Memory B cell (primary cell): ENCODE data around the gene TRIM16.
A peak's percentile ranks its signal among the peaks of the same experiment; 100 is the strongest.
"Not testable (repeated sequence)": the region's sequence is repeated elsewhere in the genome, so short reads cannot be mapped to it uniquely, and the experiment has no call there.

ENCODE experiments used
- ATAC-seq: fragments of 150-1000 bp; cut with Tn5 transposase; 2 replicates; pipeline ENCODE4 v1.10.0; 2021; ENCODE audit warnings: low read depth, mild to moderate bottlenecking, moderate library complexity
- DNase-seq, 2 donors: peaks; one replicate each; pipeline ENCODE4 v3.0.0; 2022; ENCODE audit warnings: low spot score in 2 of 2
- H3K27ac Mint-ChIP-seq: one replicate; pipeline ENCODE4 v1.8.0; 2022; ENCODE audit warnings: mild to moderate bottlenecking, moderate library complexity, mixed read lengths
- H3K27me3 Mint-ChIP-seq: one replicate; pipeline ENCODE4 v1.8.0; 2022; ENCODE audit warnings: mixed read lengths
- H3K36me3 Mint-ChIP-seq: one replicate; pipeline ENCODE4 v1.8.0; 2022; ENCODE audit warnings: mild to moderate bottlenecking, mixed read lengths
- H3K4me1 Mint-ChIP-seq: one replicate; pipeline ENCODE4 v1.8.0; 2022; ENCODE audit warnings: mixed read lengths
- H3K4me3 Mint-ChIP-seq: one replicate; pipeline ENCODE4 v1.8.0; 2022; ENCODE audit warnings: mild to moderate bottlenecking, moderate library complexity, mixed read lengths
- H3K9me3 Mint-ChIP-seq: one replicate; pipeline ENCODE4 v1.8.0; 2022; ENCODE audit warnings: mixed read lengths

Gene TRIM16

DNA sequence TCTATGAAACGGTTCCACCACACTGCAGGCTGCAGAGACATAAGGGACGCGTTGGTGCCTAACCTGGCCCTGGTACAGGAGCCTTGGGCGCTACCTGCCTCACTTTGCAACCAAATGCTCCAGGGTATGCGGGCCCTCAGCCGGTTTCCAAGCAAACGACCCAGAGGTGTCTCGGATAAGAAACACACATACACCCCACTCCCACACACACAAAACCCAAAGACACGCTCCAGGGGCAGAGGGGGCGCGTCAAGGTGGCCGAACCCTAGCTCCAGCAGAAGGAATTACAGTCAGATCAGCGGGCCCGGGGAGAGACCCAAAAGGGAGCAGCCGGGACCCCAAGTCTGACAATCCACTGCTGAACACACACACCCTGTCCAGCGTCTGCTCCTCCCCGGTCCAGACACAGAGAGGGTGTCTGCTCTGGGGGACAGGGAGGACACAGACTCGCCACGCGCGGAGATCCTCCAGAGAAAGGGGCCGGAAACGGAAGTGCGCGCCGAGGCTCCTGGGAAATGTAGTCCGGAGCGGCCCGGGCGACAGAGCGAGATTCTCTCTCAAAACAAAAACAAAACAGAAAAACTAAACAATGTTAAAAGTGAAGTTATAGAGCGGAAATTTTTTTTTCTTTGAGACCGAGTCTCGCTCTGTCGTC is at the start of gene TRIM16:
Gene TRIM16 (minus strand): TSS at position 488 of the 655 bp plus-strand sequence. CDS start 32,702 bp downstream, outside the sequence.
- H3K4me1 Mint-ChIP-seq, result peaks cover 12% of the 10 kb centered on the region
- ATAC-seq, result peak; percentile 97

DNA sequence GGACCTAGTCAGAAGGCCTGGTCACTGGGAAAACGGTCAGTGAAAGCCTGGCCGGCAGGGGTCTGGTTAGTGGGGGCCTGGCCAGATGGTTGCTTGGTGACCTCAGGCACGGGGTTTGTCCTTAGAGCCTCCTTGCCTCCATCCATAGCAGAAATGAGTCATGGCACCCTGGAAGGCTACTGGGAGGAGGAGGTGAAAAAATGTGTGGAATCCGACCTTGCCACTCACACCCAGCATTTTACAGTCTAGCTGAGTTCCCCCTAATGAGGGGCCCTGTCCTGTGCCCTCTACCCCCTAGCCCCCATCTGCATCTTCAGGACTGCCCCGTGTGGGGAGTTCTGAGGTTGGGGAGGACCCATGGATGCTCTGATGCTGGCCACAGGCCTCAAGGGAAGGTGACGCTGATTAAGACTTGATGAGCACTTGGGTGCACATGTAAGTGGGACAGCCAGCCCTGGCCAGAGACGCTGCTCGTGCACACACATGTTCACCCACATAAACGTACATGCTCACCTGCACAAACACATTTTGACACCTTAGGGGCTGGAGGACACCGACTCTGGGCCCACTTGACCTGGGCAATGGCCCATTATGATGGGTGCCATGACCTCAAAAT is 49.2 kb upstream of the TRIM16 start:
- H3K27me3 Mint-ChIP-seq, H3K4me1 Mint-ChIP-seq, ATAC-seq, H3K36me3 Mint-ChIP-seq, DNase-seq, H3K4me3 Mint-ChIP-seq, H3K27ac Mint-ChIP-seq, H3K9me3 Mint-ChIP-seq: not testable (repeated sequence)

More for the DNA sequence above, at the start of gene TRIM16:
- not testable (repeated sequence) for H3K27me3 Mint-ChIP-seq, H3K9me3 Mint-ChIP-seq, H3K36me3 Mint-ChIP-seq
- peak; percentile 70 to 85 for DNase-seq
- Mint-ChIP-seq H3K4me3 (peak within 1 kb of the TSS; percentile 98), H3K27ac (peak within 1 kb of the TSS; percentile 90)

DNA sequence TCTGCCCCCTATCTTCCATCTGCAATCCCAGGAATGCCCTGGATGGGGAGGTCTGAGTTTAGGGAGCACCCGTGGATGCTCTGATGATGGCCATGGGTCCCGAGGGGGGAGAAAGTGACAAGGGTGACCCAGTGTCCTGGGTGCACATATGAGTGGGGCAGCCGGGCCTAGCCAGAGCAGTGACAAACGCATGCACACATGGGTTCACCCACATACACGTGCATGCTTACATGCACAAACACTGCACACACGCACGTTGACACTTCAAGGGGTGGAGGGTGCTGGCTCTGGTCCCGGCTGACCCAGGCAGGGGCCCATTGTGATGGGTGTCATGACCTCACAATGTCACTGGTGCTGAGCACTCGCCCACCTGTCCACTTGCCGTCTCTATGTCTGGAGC is 47.8 kb upstream of the TRIM16 start, which contains the start of gene TBC1D26:
Gene TBC1D26 (plus strand): TSS at position 384 of the 400 bp plus-strand sequence. CDS start 3,066 bp downstream, outside the sequence.
- H3K27ac Mint-ChIP-seq, DNase-seq, H3K36me3 Mint-ChIP-seq, H3K27me3 Mint-ChIP-seq, H3K9me3 Mint-ChIP-seq, H3K4me3 Mint-ChIP-seq, H3K4me1 Mint-ChIP-seq, ATAC-seq: not testable (repeated sequence)

DNA sequence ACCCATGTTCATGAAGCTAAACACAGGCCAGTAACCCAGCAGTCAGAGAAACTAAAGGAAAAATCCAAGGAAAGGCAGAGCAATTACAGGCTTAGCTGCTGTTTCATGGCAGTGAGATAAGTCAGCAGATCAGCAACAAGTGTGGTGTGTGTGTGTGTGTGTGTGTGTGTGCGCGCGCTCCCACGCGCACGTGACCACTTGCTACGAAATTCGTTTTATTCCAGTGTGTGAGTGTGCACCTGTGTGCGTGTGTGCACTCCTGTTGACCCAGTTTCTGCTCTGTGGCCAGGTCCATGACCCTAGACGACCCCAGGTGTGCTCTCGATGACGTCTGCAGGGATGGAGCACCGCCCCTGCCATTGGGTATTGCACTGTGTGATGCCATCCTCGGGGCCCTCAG is 46.4 kb upstream of the TRIM16 start:
- H3K4me3 Mint-ChIP-seq, H3K27ac Mint-ChIP-seq, DNase-seq, H3K36me3 Mint-ChIP-seq, H3K4me1 Mint-ChIP-seq, H3K9me3 Mint-ChIP-seq, ATAC-seq, H3K27me3 Mint-ChIP-seq: not testable (repeated sequence)

DNA sequence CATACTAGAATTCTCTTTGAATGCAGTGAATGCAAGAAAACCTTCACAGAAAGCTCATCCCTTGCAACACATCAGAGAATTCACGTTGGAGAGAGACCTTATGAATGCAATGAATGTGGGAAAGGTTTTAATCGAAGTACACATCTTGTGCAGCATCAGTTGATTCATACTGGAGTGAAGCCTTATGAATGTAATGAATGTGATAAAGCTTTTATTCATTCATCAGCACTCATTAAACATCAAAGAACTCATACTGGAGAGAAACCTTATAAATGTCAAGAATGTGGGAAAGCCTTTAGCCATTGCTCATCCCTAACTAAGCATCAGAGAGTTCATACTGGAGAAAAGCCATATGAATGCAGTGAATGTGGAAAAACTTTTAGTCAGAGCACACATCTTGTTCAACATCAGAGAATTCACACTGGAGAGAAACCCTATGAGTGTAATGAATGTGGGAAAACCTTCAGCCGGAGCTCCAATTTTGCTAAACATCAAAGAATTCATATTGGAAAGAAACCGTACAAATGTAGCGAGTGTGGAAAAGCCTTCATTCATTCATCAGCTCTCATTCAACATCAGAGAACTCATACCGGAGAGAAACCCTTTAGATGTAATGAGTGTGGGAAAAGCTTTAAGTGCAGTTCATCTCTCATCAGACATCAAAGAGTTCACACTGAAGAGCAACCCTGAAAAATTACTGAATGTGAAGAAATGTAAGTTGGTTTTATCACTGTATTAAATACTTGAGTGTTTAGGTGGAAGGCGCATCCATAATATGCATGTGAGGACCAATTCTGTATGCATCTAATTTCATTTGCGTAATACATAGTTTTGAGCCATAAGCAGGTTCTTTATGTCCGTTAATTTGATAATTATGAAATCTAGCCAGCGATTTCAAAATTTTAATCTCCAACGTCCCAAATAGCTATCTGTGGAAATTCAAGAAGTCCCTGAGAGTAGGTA is 32.8 kb upstream of the TRIM16 start:
- H3K4me3 Mint-ChIP-seq, H3K27me3 Mint-ChIP-seq, DNase-seq, H3K27ac Mint-ChIP-seq, H3K4me1 Mint-ChIP-seq, H3K9me3 Mint-ChIP-seq, ATAC-seq: not testable (repeated sequence)
- peaks cover 22% of the 10 kb centered on the region for H3K36me3 Mint-ChIP-seq

DNA sequence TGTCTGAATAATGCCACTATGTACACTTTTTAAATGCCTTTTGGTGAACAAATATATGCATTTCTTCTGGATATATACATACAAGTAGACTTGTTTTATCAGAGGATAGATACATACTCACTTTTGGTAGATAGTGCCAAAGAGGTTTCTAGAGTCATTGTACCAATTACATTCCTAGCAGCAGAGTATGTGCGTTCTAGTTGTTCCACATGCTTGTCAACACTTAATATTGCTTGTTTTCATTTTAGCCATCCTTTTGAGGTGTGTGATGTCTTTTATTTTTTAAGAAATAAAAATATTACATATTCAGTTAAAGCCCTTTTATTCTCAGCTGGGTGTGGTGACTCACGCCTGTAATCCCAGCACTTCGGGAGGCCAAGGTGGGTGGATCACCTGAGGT is 24.8 kb upstream of the TRIM16 start:
- H3K4me3 Mint-ChIP-seq, H3K4me1 Mint-ChIP-seq, H3K27me3 Mint-ChIP-seq, DNase-seq, ATAC-seq, H3K27ac Mint-ChIP-seq, H3K9me3 Mint-ChIP-seq: not testable (repeated sequence)
- H3K36me3 Mint-ChIP-seq, result peaks cover 36% of the 10 kb centered on the region

DNA sequence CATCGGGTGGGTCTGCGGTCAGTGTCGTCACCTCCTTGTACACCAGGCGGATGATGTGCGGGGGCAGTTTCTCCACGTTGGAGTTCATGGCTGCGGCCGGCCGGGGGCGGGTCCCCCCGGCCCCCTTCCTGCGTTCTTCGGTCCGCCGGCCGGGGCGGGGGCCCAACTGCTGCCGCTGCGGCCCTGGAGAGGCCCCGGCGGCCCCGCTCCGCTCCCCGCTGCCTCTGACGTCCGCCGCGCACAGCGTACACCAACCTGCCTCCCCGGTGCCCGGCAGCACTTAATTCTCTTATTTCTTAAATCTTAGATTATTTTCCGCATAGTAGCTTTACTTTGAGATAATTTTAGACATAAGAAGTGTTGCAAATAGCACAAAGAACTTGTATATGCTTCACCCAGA is 20.7 kb upstream of the TRIM16 start:
- ATAC-seq, H3K4me1 Mint-ChIP-seq, H3K27me3 Mint-ChIP-seq, DNase-seq, H3K27ac Mint-ChIP-seq, H3K9me3 Mint-ChIP-seq, H3K4me3 Mint-ChIP-seq: not testable (repeated sequence)
- H3K36me3 Mint-ChIP-seq, result peaks cover 31% of the 10 kb centered on the region

DNA sequence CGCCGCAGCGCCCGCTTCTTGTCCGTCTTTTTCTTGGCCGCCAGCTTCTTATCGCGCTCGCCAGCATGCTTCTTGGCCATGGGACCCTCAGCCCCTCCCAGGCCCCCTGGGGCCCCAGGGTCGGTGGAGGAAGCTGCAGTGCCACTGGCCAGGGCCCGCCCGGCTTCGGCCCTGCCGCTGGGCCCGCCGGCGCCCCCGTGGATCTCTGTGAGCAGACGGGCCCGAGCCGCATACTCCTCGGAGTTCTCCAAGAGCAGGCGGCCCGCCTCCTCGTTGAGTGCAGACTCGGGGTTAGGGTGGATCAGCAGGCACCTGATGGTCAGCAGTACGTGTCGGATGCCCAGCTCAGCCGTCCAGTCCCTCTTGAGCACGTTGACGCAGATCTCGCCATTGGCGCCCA is 20.1 kb upstream of the TRIM16 start:
- H3K27ac Mint-ChIP-seq, H3K4me1 Mint-ChIP-seq, H3K27me3 Mint-ChIP-seq, DNase-seq, ATAC-seq, H3K4me3 Mint-ChIP-seq, H3K9me3 Mint-ChIP-seq: not testable (repeated sequence)
- peaks cover 28% of the 10 kb centered on the region for H3K36me3 Mint-ChIP-seq

DNA sequence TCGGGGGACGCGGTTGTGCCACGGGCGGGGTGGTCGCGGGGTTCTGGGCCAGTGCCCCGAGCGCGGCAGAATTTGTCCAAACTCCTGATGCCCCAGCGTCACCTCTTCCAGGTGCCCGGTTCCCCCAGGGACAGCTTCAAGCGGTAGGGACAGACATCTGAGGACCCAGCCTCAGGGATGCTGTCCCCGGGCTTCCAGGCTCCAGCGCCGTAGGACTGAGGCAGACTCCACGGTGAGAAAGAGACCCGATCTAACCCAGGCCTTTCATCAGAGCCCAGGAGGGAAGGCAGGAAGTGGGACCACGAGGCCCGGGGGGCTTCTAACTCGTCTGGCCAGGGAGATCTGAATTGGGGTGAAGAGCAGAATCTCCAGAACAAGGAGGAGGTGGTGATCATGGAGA is 15.8 kb upstream of the TRIM16 start:
- not testable (repeated sequence) for H3K36me3 Mint-ChIP-seq, H3K4me1 Mint-ChIP-seq
- H3K27ac Mint-ChIP-seq, result peak overlapping the region; percentile 89

DNA sequence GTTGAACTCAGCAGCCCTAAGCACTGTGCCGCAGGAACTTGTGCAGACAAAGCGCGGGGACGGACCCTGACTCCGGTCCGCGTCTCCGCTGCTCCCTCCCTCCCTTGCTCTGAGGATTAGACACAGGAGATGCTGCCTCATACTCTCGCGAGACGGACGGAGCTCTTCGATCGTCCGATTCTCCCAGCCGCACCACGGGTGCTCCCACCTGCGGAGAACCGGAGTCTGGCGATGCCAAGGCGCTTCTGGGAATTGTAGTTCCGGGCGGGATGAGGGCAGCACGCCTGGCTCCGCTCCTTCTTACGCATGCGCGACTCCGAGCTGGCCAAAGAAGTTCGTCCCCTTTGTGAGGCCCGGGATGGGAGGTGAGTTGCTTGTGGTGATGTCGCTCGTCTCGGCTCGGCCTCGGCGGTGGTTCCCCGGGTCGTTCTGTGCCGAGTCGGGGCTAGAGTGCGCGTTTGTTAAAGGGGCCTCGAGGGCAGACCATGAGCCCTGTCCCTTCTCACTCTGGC is 15.4 kb upstream of the TRIM16 start, which contains the start of gene ZNF286A:
Gene ZNF286A (plus strand): TSS at position 340 of the 512 bp plus-strand sequence. CDS start 578 bp downstream, outside the sequence.
- not testable (repeated sequence) for H3K36me3 Mint-ChIP-seq, H3K9me3 Mint-ChIP-seq, H3K4me1 Mint-ChIP-seq, H3K27me3 Mint-ChIP-seq
- DNase-seq (peak; percentile 76 to 79), ATAC-seq (peak; percentile 87)
- Mint-ChIP-seq H3K27ac (peak within 1 kb of the TSS; percentile 89), H3K4me3 (peak within 1 kb of the TSS; percentile 95)

More for the DNA sequence above, 15.8 kb upstream of the TRIM16 start:
- ATAC-seq, result peak; percentile 2
- DNase-seq, H3K27me3 Mint-ChIP-seq, H3K9me3 Mint-ChIP-seq: not testable (repeated sequence)
- peak overlapping the region; percentile 95 for H3K4me3 Mint-ChIP-seq

DNA sequence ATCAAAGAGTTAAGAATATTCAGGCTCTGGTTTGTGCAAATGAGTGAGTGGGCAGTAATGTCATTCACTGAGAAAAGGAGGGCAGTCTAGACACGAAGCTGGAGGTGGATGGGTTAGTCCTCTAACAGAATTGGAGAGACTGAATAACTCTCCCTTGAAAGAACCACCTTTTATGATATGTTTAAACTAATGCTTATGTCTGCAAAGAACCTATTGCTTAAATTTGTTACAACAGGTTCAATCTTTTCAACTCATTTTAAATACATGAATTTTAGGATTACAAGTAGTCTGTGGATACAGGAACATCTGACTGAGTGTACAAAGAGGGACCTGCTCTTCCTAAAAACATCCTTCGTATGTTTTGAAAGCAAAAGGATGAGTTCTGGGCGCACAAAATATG is 14.9 kb upstream of the TRIM16 start:
- not testable (repeated sequence) for ATAC-seq

DNA sequence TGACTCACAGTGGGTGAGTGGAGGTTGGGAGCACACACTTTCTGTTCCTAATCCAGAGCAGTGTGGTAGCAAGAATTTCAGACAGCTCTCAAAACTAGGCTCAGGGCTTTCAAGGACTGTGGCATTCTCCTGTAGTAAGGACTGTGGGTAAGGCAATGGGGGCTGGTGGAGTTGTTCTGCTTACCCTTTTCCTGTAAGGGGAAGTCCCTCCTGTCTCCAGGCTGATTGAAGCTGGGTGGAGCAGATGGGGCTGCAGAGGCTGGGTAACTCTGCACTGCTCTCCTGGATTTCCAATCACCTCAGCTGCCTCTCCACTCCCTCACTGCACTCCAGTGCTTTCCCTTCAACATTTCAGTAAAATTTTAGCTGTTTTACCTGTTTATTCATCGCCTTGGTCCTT is 3.4 kb upstream of the TRIM16 start:
- not testable (repeated sequence) for ATAC-seq, DNase-seq, H3K4me3 Mint-ChIP-seq, H3K27me3 Mint-ChIP-seq, H3K27ac Mint-ChIP-seq, H3K36me3 Mint-ChIP-seq, H3K9me3 Mint-ChIP-seq
- H3K4me1 Mint-ChIP-seq, result peaks cover 12% of the 10 kb centered on the region

More for the DNA sequence above, 14.9 kb upstream of the TRIM16 start:
- H3K36me3 Mint-ChIP-seq, H3K9me3 Mint-ChIP-seq, DNase-seq, H3K4me1 Mint-ChIP-seq, H3K27me3 Mint-ChIP-seq: not testable (repeated sequence)
- Mint-ChIP-seq H3K4me3 (peak overlapping the region; percentile 95), H3K27ac (peak overlapping the region; percentile 89)

DNA sequence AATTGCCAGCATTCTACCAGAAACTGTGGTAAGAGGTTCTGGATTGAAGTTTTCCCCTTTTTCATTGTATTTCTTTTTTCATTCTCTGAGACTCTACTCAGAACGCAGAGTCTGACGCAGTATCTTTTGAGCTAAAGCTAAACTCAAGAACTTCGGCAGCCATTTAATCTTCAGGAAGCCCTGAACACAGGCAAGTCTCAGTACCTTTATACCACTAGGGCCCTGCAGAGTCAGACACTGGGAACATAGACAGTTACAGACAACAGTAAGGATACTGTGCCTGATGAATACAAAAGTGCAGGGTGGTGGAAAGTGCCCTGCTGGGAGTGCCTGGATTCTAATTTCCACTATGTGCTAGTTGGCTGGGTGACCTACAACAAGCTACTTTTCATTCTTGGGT is 976 bp downstream of the TRIM16 start:
- peak overlapping the region; percentile 98 for H3K4me3 Mint-ChIP-seq
- DNase-seq, ATAC-seq, H3K27me3 Mint-ChIP-seq, H3K36me3 Mint-ChIP-seq, H3K9me3 Mint-ChIP-seq: not testable (repeated sequence)
- H3K4me1 Mint-ChIP-seq, result peaks cover 12% of the 10 kb centered on the region
- peak overlapping the region; percentile 24 for H3K27ac Mint-ChIP-seq

DNA sequence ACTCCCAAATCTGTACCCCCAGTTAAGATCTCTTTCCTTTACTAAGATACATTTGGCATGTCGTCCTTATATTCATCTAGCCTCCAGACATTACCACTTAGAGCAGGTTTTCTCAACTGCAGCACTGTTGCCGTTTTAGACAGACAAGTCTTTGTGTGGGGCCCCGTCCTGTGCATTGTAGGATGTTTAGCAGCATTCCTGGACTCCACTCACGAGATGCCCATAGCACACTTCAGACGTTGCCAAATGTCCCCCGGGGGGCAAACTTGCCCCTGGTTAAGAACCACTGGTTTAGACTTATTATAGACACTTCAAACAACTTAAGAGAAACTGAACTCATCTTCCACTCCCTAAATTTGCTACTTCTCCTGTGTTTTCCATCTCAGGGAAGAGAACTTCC is 8.1 kb downstream of the TRIM16 start:
- not testable (repeated sequence) for ATAC-seq, H3K27ac Mint-ChIP-seq, H3K9me3 Mint-ChIP-seq, H3K4me3 Mint-ChIP-seq, DNase-seq, H3K4me1 Mint-ChIP-seq, H3K27me3 Mint-ChIP-seq
- H3K36me3 Mint-ChIP-seq, result peaks cover 18% of the 10 kb centered on the region
